PC-9 (cell line): ENCODE measurements around the gene ARFGAP1. TPM values are rescaled to one million over a fixed set of nuclear protein-coding genes. Genes with fewer than 3 reads are reported as not detected.

Source experiments
- BruUV-seq: library from RNA; stranded (reverse); fragments of 400-500 nt; replicated peaks from 2 replicates; lab custom pipeline; 2021; lab: Mats Ljungman, UMichigan
- CTCF ChIA-PET: fragments of 300-600 bp; sonication (Branson Sonifier 250); formaldehyde crosslinking; loops from one replicate; lab custom pipeline; 2022; ENCODE audit warnings: antibody characterized with exemption; lab: Charles Lee
- POLR2A ChIA-PET: fragments of 300-600 bp; sonication (Branson Sonifier 250); formaldehyde crosslinking; loops from one replicate; lab custom pipeline; 2022; ENCODE audit warnings: antibody characterized with exemption; ENCODE audit not compliant: unreplicated experiment; lab: Charles Lee
- DNase-seq, 2 experiments: peaks; one replicate each; pipeline versions ENCODE4 v3.0.0 to v3.0.0-alpha.2; 2015 to 2022; ENCODE audit warnings: mixed read lengths in 1 of 2
- H2AFZ ChIP-seq: fragments of 200-600 bp; sonication (generic); 2 replicates; pipeline ENCODE4 v1.8.1; 2017; ENCODE audit warnings: antibody characterized with exemption
- H3F3A ChIP-seq: fragments of 200-600 bp; sonication (generic); 2 replicates; pipeline ENCODE4 v1.8.1; 2017; ENCODE audit warnings: antibody characterized with exemption, mild to moderate bottlenecking, low read depth; ENCODE audit not compliant: insufficient read depth
- H3K27ac ChIP-seq: fragments of 200-600 bp; sonication (generic); 2 replicates; pipeline ENCODE4 v1.6.1; 2016; ENCODE audit warnings: mixed run types
- H3K27me3 ChIP-seq: fragments of 200-600 bp; sonication (generic); 2 replicates; pipeline ENCODE4 v1.6.1; 2016; ENCODE audit warnings: low read depth, mixed run types; ENCODE audit not compliant: insufficient read depth
- H3K36me3 ChIP-seq: fragments of 200-600 bp; sonication (generic); 2 replicates; pipeline ENCODE4 v1.6.1; 2016; ENCODE audit warnings: low read depth, mixed run types
- H3K4me1 ChIP-seq: fragments of 200-600 bp; sonication (generic); replicated peaks from 2 replicates; pipeline ENCODE4 v1.6.1; 2016; ENCODE audit warnings: mixed run types; ENCODE audit not compliant: insufficient read depth
- H3K4me2 ChIP-seq: fragments of 200-600 bp; sonication (generic); 2 replicates; pipeline ENCODE4 v1.6.1; 2017; ENCODE audit warnings: mixed run types
- H3K4me3 ChIP-seq: fragments of 200-600 bp; sonication (generic); 2 replicates; pipeline ENCODE4 v1.6.1; 2016; ENCODE audit warnings: mixed run types
- H3K79me2 ChIP-seq: fragments of 200-600 bp; sonication (generic); 2 replicates; pipeline ENCODE4 v1.6.1; 2017; ENCODE audit warnings: low read depth, mixed run types
- H3K9me2 ChIP-seq: fragments of 200-600 bp; sonication (generic); 2 replicates; pipeline ENCODE4 v1.8.1; 2017; ENCODE audit warnings: mild to moderate bottlenecking; ENCODE audit not compliant: insufficient read depth
- H3K9me3 ChIP-seq: fragments of 200-600 bp; sonication (generic); 2 replicates; pipeline ENCODE4 v1.8.1; 2016; ENCODE audit warnings: low read depth; ENCODE audit not compliant: insufficient read depth
- H4K20me1 ChIP-seq: fragments of 200-600 bp; sonication (generic); 2 replicates; pipeline ENCODE4 v1.8.1; 2017; ENCODE audit not compliant: insufficient read depth
- EZH2 ChIP-seq: fragments of 200-600 bp; sonication (generic); IDR thresholded peaks from 2 replicates; pipeline ENCODE4 v1.8.0; 2017; ENCODE audit warnings: antibody characterized with exemption, low read depth
- intact Hi-C: fragments of 100-400 bp; cut with micrococcal nuclease; formaldehyde crosslinking; loops from one replicate; pipeline ENCODE4 v1.10.0; 2022; ENCODE audit not compliant: unreplicated experiment
- total RNA-seq: library from RNA; stranded (reverse); gene quantifications from 2 replicates; pipeline ENCODE4 v1.2.3, GENCODE V29; 2021
- TF ChIP-seq, protein P1 (sequence below): fragments of 200-600 bp; sonication (generic); conservative IDR thresholded peaks from 2 replicates; pipeline ENCODE4 v1.6.1; 2017; ENCODE audit warnings: mixed run types, antibody characterized with exemption, mild to moderate bottlenecking, moderate library complexity

ARFGAP1 gene
- total RNA-seq, 1 experiment from 2014 or later = 89.0 TPM

- Histone ChIP-seq H3K36me3 (no peaks in the 10 kb centered on the region), H3K4me1 (peaks cover 11% of the 10 kb centered on the region), H3K79me2 (peaks cover 19% of the 10 kb centered on the region), H3F3A (no peaks in the 10 kb centered on the region; the same call in 1 of the 2 replicates), H3K9me2 (no peaks in the 10 kb centered on the region), H3K4me3 (no peak overlapping the region), H3K9me3 (no peaks in the 10 kb centered on the region), H4K20me1 (peaks cover 7% of the 10 kb centered on the region), H3K4me2 (no peak overlapping the region), H2AFZ (no peak overlapping the region), H3K27ac (no peak overlapping the region), H3K27me3 (peaks cover 21% of the 10 kb centered on the region)
- ChIA-PET CTCF (no interaction called here), POLR2A (no interaction called here)
- DNase-seq = no peak
- intact Hi-C loops = no loop called here
- BruUV-seq = no TSS peak
- no peak for TF ChIP-seq EZH2
- TF ChIP-seq, protein P1, sequence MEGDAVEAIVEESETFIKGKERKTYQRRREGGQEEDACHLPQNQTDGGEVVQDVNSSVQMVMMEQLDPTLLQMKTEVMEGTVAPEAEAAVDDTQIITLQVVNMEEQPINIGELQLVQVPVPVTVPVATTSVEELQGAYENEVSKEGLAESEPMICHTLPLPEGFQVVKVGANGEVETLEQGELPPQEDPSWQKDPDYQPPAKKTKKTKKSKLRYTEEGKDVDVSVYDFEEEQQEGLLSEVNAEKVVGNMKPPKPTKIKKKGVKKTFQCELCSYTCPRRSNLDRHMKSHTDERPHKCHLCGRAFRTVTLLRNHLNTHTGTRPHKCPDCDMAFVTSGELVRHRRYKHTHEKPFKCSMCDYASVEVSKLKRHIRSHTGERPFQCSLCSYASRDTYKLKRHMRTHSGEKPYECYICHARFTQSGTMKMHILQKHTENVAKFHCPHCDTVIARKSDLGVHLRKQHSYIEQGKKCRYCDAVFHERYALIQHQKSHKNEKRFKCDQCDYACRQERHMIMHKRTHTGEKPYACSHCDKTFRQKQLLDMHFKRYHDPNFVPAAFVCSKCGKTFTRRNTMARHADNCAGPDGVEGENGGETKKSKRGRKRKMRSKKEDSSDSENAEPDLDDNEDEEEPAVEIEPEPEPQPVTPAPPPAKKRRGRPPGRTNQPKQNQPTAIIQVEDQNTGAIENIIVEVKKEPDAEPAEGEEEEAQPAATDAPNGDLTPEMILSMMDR = no peak
These were observed 3.8 kb upstream of the ARFGAP1 start for GRCh38 chr20:63268671-63269439.

DNA sequence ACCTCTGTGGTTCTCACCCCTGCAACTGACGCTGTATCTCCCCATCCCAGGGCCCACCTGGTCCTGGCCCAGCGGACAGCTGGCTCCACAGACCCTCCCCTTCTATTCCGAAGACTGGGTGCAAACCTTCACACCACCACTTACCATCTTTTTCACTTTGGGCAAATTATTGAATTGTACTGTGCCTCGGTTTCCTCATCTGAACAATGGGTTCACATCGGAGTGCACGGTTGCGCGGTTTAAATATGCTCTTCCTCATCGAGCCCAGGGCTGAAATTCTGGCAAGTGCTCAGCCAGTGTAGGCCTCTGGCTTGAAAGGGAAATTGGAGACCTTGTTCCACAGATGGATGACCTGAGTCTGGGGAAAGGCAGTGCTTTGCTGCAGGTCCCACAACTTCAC lies 2.9 kb upstream of the ARFGAP1 start:
- peaks cover 18% of the 10 kb centered on the region for H3K4me1 ChIP-seq
- no peaks in the 10 kb centered on the region for H3K9me2 ChIP-seq
- intact Hi-C loops = no loop called here
- no TSS peak for BruUV-seq
- no peak overlapping the region for H2AFZ ChIP-seq
- peaks cover 14% of the 10 kb centered on the region for H4K20me1 ChIP-seq
- no peaks in the 10 kb centered on the region for H3K9me3 ChIP-seq
- no peak overlapping the region for H3K4me3 ChIP-seq
- no peaks in the 10 kb centered on the region; the same call in 1 of the 2 replicates for H3F3A ChIP-seq
- TF ChIP-seq, protein P1 = no peak
- no peak for TF ChIP-seq EZH2
- POLR2A ChIA-PET = no interaction called here
- H3K27ac ChIP-seq = no peak overlapping the region
- H3K79me2 ChIP-seq = peaks cover 28% of the 10 kb centered on the region
- no peak for DNase-seq
- CTCF ChIA-PET = no interaction called here
- H3K4me2 ChIP-seq = no peak overlapping the region
- H3K36me3 ChIP-seq = no peaks in the 10 kb centered on the region
- peaks cover 12% of the 10 kb centered on the region; the same call in 1 of the 2 replicates for H3K27me3 ChIP-seq

DNA sequence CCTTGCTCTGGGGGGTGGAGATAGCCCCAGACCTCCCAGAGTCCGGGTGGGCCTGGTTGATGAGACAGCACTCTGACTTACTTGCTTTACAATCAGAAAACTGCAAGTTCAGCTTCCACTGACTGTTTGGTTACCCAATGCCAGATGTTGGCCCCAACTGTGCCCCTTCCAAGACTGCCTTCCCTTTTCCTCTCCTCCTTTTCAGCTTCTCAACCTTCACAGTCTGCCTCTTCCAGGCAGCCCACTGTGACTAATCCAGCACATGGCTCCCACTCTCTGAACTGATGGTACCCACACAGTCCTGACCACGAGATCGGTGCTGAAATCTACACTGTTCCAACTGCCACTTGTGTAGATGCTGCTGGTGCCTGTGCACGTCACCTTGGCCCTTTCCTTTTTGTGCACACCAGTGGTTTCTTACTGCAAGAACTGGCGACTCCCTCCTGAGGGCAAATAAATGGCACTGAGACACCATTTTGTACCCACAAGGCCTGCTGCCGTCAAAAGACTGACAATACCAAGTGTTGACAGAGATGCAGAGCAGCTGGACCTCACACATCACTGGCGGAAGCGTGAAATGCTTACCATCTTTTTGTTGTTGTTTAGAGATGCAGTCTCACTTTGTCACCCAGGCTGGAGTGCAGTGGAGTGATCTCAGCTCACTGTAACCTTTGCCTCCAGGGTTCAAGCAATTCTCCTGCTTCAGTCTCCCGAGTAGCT lies 1.8 kb upstream of the ARFGAP1 start:
- 0 out of 2 replicates have a peak, but pooled peaks cover 4% of the 10 kb centered on the region for H3K27me3 ChIP-seq
- BruUV-seq = no TSS peak
- no peak overlapping the region for H3K4me3 ChIP-seq
- DNase-seq = no peak
- intact Hi-C loops = no loop called here
- POLR2A ChIA-PET = no interaction called here
- H3K9me3 ChIP-seq = no peaks in the 10 kb centered on the region
- no peak overlapping the region for H3K4me2 ChIP-seq
- no peak overlapping the region for H2AFZ ChIP-seq
- CTCF ChIA-PET = interaction anchor here (0.6 kb wide), 2 partner anchors 341 to 469 kb away, joined by 3 read pairs; partner anchors contain the start of gene SLC2A4RG
- H3K9me2 ChIP-seq = no peaks in the 10 kb centered on the region
- peaks cover 18% of the 10 kb centered on the region for H3K4me1 ChIP-seq
- TF ChIP-seq, protein P1 = no peak
- TF ChIP-seq EZH2 = no peak
- H3F3A ChIP-seq = no peaks in the 10 kb centered on the region; the same call in 1 of the 2 replicates
- peaks cover 25% of the 10 kb centered on the region for H4K20me1 ChIP-seq
- H3K36me3 ChIP-seq = no peaks in the 10 kb centered on the region
- peaks cover 38% of the 10 kb centered on the region for H3K79me2 ChIP-seq
- H3K27ac ChIP-seq = no peak overlapping the region
